H9 (cell line): ENCODE data around the gene BRSK2. TPM values are rescaled to one million over a fixed set of nuclear protein-coding genes. Genes with fewer than 3 reads are reported as not detected.
"Not testable (repeated sequence)": the region's sequence is repeated elsewhere in the genome, so short reads cannot be mapped to it uniquely, and the experiment has no call there.

Source experiments
- DNase-seq: peaks from one replicate; pipeline ENCODE4 v3.0.0-alpha.2; 2017
- H2AFZ ChIP-seq: one replicate; pipeline ENCODE4 v1.6.1; 2013; ENCODE audit warnings: mild to moderate bottlenecking, low read length, control low read depth, moderate library complexity
- H2AK5ac ChIP-seq: 2 replicates; pipeline ENCODE4 v1.6.1; 2013; ENCODE audit warnings: low read length, control low read depth, mixed read lengths; ENCODE audit not compliant: insufficient read length
- H2BK120ac ChIP-seq: one replicate; pipeline ENCODE4 v1.6.1; 2013; ENCODE audit warnings: low read depth, mild to moderate bottlenecking, low read length, control low read depth, inconsistent platforms; ENCODE audit not compliant: poor library complexity, severe bottlenecking
- H2BK12ac ChIP-seq: 2 replicates; pipeline ENCODE4 v1.6.1; 2013; ENCODE audit warnings: low read length, control low read depth, mixed read lengths, low read depth; ENCODE audit not compliant: insufficient read length
- H2BK15ac ChIP-seq: 2 replicates; pipeline ENCODE4 v1.6.1; 2013; ENCODE audit warnings: low read depth, low read length, control low read depth
- H2BK20ac ChIP-seq: one replicate; pipeline ENCODE4 v1.6.1; 2013; ENCODE audit warnings: low read depth, mild to moderate bottlenecking, low read length, control low read depth, inconsistent platforms; ENCODE audit not compliant: poor library complexity, severe bottlenecking
- H2BK5ac ChIP-seq: 2 replicates; pipeline ENCODE4 v1.6.1; 2013; ENCODE audit warnings: low read length, control low read depth, mixed read lengths; ENCODE audit not compliant: insufficient read length
- H3K14ac ChIP-seq: 2 replicates; pipeline ENCODE4 v1.6.1; 2013; ENCODE audit warnings: low read length, control low read depth; ENCODE audit not compliant: insufficient read depth
- H3K18ac ChIP-seq: 2 replicates; pipeline ENCODE4 v1.6.1; 2013; ENCODE audit warnings: low read depth, mild to moderate bottlenecking, mixed read lengths, low read length, control low read depth; ENCODE audit not compliant: insufficient read length
- H3K23ac ChIP-seq: 2 replicates; pipeline ENCODE4 v1.6.1; 2013; ENCODE audit warnings: low read length, control low read depth, mixed read lengths, low read depth; ENCODE audit not compliant: insufficient read length
- H3K23me2 ChIP-seq: 2 replicates; pipeline ENCODE4 v1.6.1; 2013; ENCODE audit warnings: low read depth, mild to moderate bottlenecking, mixed read lengths, low read length, control low read depth; ENCODE audit not compliant: insufficient read length, poor library complexity, severe bottlenecking
- H3K27ac ChIP-seq: 2 replicates; pipeline ENCODE4 v1.5.1; 2013; ENCODE audit warnings: low read length, control low read depth, mixed read lengths, low read depth; ENCODE audit not compliant: insufficient read length
- H3K27me3 ChIP-seq: 2 replicates; pipeline ENCODE4 v1.6.1; 2013; ENCODE audit warnings: low read length, control low read depth, inconsistent platforms; ENCODE audit not compliant: insufficient read depth
- H3K4ac ChIP-seq: 2 replicates; pipeline ENCODE4 v1.6.1; 2013; ENCODE audit warnings: low read depth, mild to moderate bottlenecking, control low read depth, inconsistent platforms, low read length, moderate library complexity
- H3K4me1 ChIP-seq: 2 replicates; pipeline ENCODE4 v1.6.1; 2013; ENCODE audit warnings: low read length, control low read depth, inconsistent platforms; ENCODE audit not compliant: insufficient read depth
- H3K4me2 ChIP-seq: 2 replicates; pipeline ENCODE4 v1.6.1; 2013; ENCODE audit warnings: low read length, control low read depth, mixed read lengths; ENCODE audit not compliant: insufficient read length, insufficient read depth
- H3K56ac ChIP-seq: 2 replicates; pipeline ENCODE4 v1.6.1; 2013; ENCODE audit warnings: low read depth, mild to moderate bottlenecking, mixed read lengths, low read length, control low read depth; ENCODE audit not compliant: insufficient read length
- H3K79me1 ChIP-seq: 2 replicates; pipeline ENCODE4 v1.6.1; 2013; ENCODE audit warnings: low read depth, mild to moderate bottlenecking, moderate library complexity, low read length, control low read depth, inconsistent platforms; ENCODE audit not compliant: insufficient read depth, poor library complexity, severe bottlenecking
- H3K79me2 ChIP-seq: 2 replicates; pipeline ENCODE4 v1.6.1; 2013; ENCODE audit warnings: low read length, control low read depth, inconsistent platforms; ENCODE audit not compliant: insufficient read depth
- H3K9ac ChIP-seq: 2 replicates; pipeline ENCODE4 v1.6.1; 2013; ENCODE audit warnings: low read length, control low read depth, mixed read lengths; ENCODE audit not compliant: insufficient read length; ENCODE audit errors: extremely low read depth
- H3K9me3 ChIP-seq: one replicate; pipeline ENCODE4 v1.6.1; 2013; ENCODE audit warnings: low read depth, low read length, inconsistent platforms; ENCODE audit not compliant: control insufficient read depth
- H3T11ph ChIP-seq: one replicate; pipeline ENCODE4 v1.6.1; 2013; ENCODE audit warnings: mild to moderate bottlenecking, low read length, control low read depth, inconsistent platforms
- H4K20me1 ChIP-seq: one replicate; pipeline ENCODE4 v1.6.1; 2013; ENCODE audit not compliant: control insufficient read depth, insufficient read length, insufficient read depth
- H4K5ac ChIP-seq: 2 replicates; pipeline ENCODE4 v1.6.1; 2013; ENCODE audit warnings: low read depth, mild to moderate bottlenecking, mixed read lengths, low read length, control low read depth; ENCODE audit not compliant: insufficient read length
- H4K8ac ChIP-seq: replicated peaks from 2 replicates; pipeline ENCODE4 v1.6.1; 2013; ENCODE audit warnings: low read length, control low read depth, mixed read lengths, low read depth; ENCODE audit not compliant: insufficient read length
- H4K91ac ChIP-seq: 2 replicates; pipeline ENCODE4 v1.6.1; 2013; ENCODE audit warnings: low read depth, mild to moderate bottlenecking, moderate library complexity, mixed read lengths, low read length, control low read depth; ENCODE audit not compliant: insufficient read length
- H3K27ac Mint-ChIP-seq, 3 experiments: 2 replicates in 2 of 3; 3 replicates in 1 of 3; pipeline ENCODE4 v1.8.0; 2020 to 2021; ENCODE audit warnings: mixed read lengths in 3 of 3, mild to moderate bottlenecking in 1 of 3, moderate library complexity in 1 of 3
- H3K27me3 Mint-ChIP-seq: 2 replicates; pipeline ENCODE4 v1.8.0; 2021; ENCODE audit warnings: low read depth, mild to moderate bottlenecking, moderate library complexity, mixed read lengths
- H3K36me3 Mint-ChIP-seq, 3 experiments: 2 replicates in 2 of 3; 3 replicates in 1 of 3; pipeline ENCODE4 v1.8.0; 2020 to 2021; ENCODE audit warnings: low read depth in 3 of 3, mixed read lengths in 3 of 3; ENCODE audit not compliant: insufficient read depth in 1 of 3
- H3K4me1 Mint-ChIP-seq, 2 experiments: 2 replicates each; pipeline ENCODE4 v1.8.0; 2020; ENCODE audit warnings: mixed read lengths in 2 of 2
- H3K4me3 Mint-ChIP-seq, 2 experiments: 2 replicates in 1 of 2; 3 replicates in 1 of 2; pipeline ENCODE4 v1.8.0; 2020 to 2021; ENCODE audit warnings: mild to moderate bottlenecking in 2 of 2, mixed read lengths in 2 of 2, moderate library complexity in 1 of 2
- H3K9me3 Mint-ChIP-seq, 2 experiments: 2 replicates in 1 of 2; 3 replicates in 1 of 2; pipeline ENCODE4 v1.8.0; 2020; ENCODE audit warnings: mild to moderate bottlenecking in 2 of 2, mixed read lengths in 2 of 2, moderate library complexity in 1 of 2
- WGBS: extraction: QIAGEN DNeasy Blood & Tissue Kit; methylation state at CpG from one replicate; pipeline ENCODE4 v1.1.7; 2013; ENCODE audit warnings: missing lambda C conversion rate, low lambda C conversion rate, mixed read lengths; ENCODE audit not compliant: insufficient read length; ENCODE audit errors: extremely low coverage; 5-methylcytosine and 5-hydroxymethylcytosine counted together
- total RNA-seq: library from RNA; stranded (reverse); gene quantifications from 2 replicates; pipeline ENCODE4 v1.2.1, GENCODE V29; 2021
- TF ChIP-seq, protein P1 (sequence below): fragments of 200-600 bp; sonication (generic); conservative IDR thresholded peaks from 3 replicates; pipeline ENCODE4 v1.8.0; 2021; ENCODE audit warnings: antibody characterized with exemption, mild to moderate bottlenecking

BRSK2 gene
- total RNA-seq, 1 experiment from 2014 or later, result 28.4 TPM

DNA sequence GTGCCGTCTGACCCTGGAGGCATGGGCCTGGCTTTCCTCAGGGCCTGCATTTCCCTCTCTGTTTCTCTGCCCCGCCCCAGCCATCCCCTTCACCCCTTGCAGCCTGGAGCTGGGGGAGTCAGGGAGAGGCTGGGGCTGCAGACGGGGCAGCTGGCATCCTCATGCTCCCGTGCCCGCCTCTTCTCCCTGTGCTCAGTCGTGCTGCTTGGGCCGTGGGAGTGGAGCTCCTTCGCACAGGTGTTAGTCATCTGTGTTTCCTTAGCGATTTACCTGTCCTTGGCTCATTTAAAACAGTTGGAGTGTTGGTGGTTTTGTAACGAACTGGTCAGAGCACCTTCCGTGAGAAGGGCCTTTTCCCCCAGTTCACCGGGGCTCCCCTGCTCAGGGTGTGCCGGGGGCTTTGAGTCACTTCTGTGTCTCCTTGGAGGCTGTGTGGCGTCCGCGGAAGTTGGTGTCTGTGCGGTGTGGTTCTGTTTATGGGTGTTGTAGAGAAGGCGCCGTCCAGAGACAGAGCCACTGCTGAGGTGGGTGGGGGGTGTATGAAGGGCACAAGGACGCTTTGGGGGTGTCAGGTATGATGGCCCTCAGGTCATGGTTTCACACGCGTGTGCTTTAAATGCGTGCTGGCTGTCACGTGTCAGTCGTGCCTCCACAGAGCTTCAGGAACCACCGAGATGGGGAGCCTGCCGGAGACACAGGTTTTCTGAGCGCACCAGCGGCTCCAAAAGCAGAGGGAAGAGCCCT lies 19.5 kb downstream of the BRSK2 start:
- H3K14ac ChIP-seq, result no peak overlapping the region; the same call in 1 of the 2 replicates
- Mint-ChIP-seq H3K27me3 (no peaks in the 10 kb centered on the region; the same call in 1 of the 2 replicates), H3K4me1 (no peaks in the 10 kb centered on the region; a peak in 1 of 4 replicates), H3K4me3 (no peak overlapping the region; a peak in 1 of 5 replicates), H3K36me3 (peaks cover 3 to 7% (median 6%) of the 10 kb centered on the region in 3 experiments; a peak in 6 of 7 replicates), H3K9me3 (peaks cover 10 to 11% of the 10 kb centered on the region in 2 experiments), H3K27ac (peak overlapping the region; percentile 57 to 82 (median 66); a peak in 5 of 7 replicates)
- H2BK15ac ChIP-seq, result no peak overlapping the region
- H2BK120ac ChIP-seq, result no peak overlapping the region
- peaks cover 2% of the 10 kb centered on the region for H3K79me1 ChIP-seq
- H2BK20ac ChIP-seq, result no peak overlapping the region
- no peak overlapping the region for H3K27ac ChIP-seq
- TF ChIP-seq, protein P1, sequence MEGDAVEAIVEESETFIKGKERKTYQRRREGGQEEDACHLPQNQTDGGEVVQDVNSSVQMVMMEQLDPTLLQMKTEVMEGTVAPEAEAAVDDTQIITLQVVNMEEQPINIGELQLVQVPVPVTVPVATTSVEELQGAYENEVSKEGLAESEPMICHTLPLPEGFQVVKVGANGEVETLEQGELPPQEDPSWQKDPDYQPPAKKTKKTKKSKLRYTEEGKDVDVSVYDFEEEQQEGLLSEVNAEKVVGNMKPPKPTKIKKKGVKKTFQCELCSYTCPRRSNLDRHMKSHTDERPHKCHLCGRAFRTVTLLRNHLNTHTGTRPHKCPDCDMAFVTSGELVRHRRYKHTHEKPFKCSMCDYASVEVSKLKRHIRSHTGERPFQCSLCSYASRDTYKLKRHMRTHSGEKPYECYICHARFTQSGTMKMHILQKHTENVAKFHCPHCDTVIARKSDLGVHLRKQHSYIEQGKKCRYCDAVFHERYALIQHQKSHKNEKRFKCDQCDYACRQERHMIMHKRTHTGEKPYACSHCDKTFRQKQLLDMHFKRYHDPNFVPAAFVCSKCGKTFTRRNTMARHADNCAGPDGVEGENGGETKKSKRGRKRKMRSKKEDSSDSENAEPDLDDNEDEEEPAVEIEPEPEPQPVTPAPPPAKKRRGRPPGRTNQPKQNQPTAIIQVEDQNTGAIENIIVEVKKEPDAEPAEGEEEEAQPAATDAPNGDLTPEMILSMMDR, result no peak
- no peak for DNase-seq
- no peak overlapping the region for H2AK5ac ChIP-seq
- no peak overlapping the region for H3K18ac ChIP-seq
- no peaks in the 10 kb centered on the region for H3K23me2 ChIP-seq
- no peak overlapping the region for H2BK5ac ChIP-seq
- H3K56ac ChIP-seq, result no peak overlapping the region
- no peak overlapping the region for H3K4me2 ChIP-seq
- H3K9me3 ChIP-seq, result no peaks in the 10 kb centered on the region
- no peak overlapping the region for H3T11ph ChIP-seq
- H2AFZ ChIP-seq, result no peak overlapping the region
- no CpG with 5 or more reads among the region's 29 CpGs for WGBS
- H3K23ac ChIP-seq, result no peak overlapping the region
- H4K8ac ChIP-seq, result no peak overlapping the region
- H3K4ac ChIP-seq, result no peak overlapping the region
- no peaks in the 10 kb centered on the region for H4K20me1 ChIP-seq
- H3K79me2 ChIP-seq, result no peaks in the 10 kb centered on the region; the same call in 1 of the 2 replicates
- H3K27me3 ChIP-seq, result no peaks in the 10 kb centered on the region
- no peak overlapping the region for H3K9ac ChIP-seq
- H4K5ac ChIP-seq, result no peak overlapping the region
- H2BK12ac ChIP-seq, result no peak overlapping the region
- H3K4me1 ChIP-seq, result no peaks in the 10 kb centered on the region
- H4K91ac ChIP-seq, result no peak overlapping the region

DNA sequence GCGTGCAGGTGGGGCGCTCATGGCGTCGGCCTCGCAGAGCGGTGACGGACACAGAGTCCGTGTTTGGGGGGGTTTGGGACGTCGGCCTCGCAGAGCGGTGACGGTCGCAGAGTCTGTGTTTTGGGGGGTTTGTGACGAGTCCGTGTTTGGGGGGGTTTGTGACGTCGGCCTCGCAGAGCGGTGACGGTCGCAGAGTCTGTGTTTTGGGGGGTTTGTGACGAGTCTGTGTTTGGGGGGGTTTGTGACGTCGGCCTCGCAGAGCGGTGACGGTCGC lies 20.1 kb downstream of the BRSK2 start:
- not testable (repeated sequence) for H2BK12ac ChIP-seq, H3K9me3 ChIP-seq, H3K23ac ChIP-seq, H3K56ac ChIP-seq, H4K5ac ChIP-seq, H3K27me3 ChIP-seq, H3K79me1 ChIP-seq, H2AFZ ChIP-seq, H2BK120ac ChIP-seq, H3T11ph ChIP-seq, H4K8ac ChIP-seq, H3K14ac ChIP-seq, H3K27me3 Mint-ChIP-seq, H3K9ac ChIP-seq, H3K4me3 Mint-ChIP-seq, H4K20me1 ChIP-seq, H4K91ac ChIP-seq, H2BK20ac ChIP-seq, H3K4ac ChIP-seq, H3K79me2 ChIP-seq, H2BK15ac ChIP-seq, H2BK5ac ChIP-seq, H2AK5ac ChIP-seq, H3K27ac ChIP-seq, DNase-seq, H3K4me2 ChIP-seq, H3K4me1 ChIP-seq, H3K23me2 ChIP-seq, H3K4me1 Mint-ChIP-seq, H3K18ac ChIP-seq
- Mint-ChIP-seq H3K27ac (peak overlapping the region in 2 of 3 experiments; percentile 66 to 82; a peak in 3 of 7 replicates), H3K36me3 (peaks cover 6 to 11% (median 11%) of the 10 kb centered on the region in 3 experiments), H3K9me3 (peaks cover 15% of the 10 kb centered on the region in 2 experiments)
- WGBS, result no CpG with 5 or more reads among the region's 29 CpGs
